Measurements from ENCODE around the gene PRDX5. TPM values are rescaled to one million over a fixed set of nuclear protein-coding genes. Genes with fewer than 3 reads are reported as not detected.
A peak's percentile ranks its signal among the peaks of the same experiment; 100 is the strongest.

Gene PRDX5
- total and polyA plus RNA-seq, 2 experiments from 2014 or later, result 212 to 312 TPM

GRCh38 chr11:64352995-64353714 is 35.2 kb downstream of the PRDX5 start:
- Mint-ChIP-seq H3K27me3 (ENCODE audit: insufficient read depth, low read depth, poor library complexity) (peaks cover 14% of the 10 kb centered on the region), H3K36me3 (ENCODE audit: low read depth) (no peaks in the 10 kb centered on the region), H3K4me1 (peaks cover 16% of the 10 kb centered on the region), H3K4me3 (no peak overlapping the region), H3K27ac (no peak overlapping the region), H3K9me3 (no peaks in the 10 kb centered on the region)
- TF ChIP-seq ZNF331 (CRISPR knock-in tag; IDR thresholded peaks at IDR 0.05; ENCODE audit: low read depth) (no peak), NANOG (IDR thresholded peaks at IDR 0.05; ENCODE audit: borderline replicate concordance) (no peak), STAT1 (IDR thresholded peaks at IDR 0.05; ENCODE audit: unreplicated experiment) (no peak)
- Histone ChIP-seq H3F3A (replicated peaks; ENCODE audit: low read depth) (0 out of 2 replicates have a peak, but pooled peaks cover 6% of the 10 kb centered on the region), H4K20me1 (replicated peaks; ENCODE audit: insufficient read depth) (no peaks in the 10 kb centered on the region), H3K27ac (ENCODE audit: low read depth) (no peak overlapping the region), H3K4me3 (no peak overlapping the region), H3K27me3 (ENCODE audit: insufficient read depth) (0 out of 2 replicates have a peak, but pooled peaks cover 3% of the 10 kb centered on the region), H3K36me3 (ENCODE audit: insufficient read depth) (no peaks in the 10 kb centered on the region), H3K79me2 (replicated peaks; ENCODE audit: insufficient read depth) (no peaks in the 10 kb centered on the region), H3K4me2 (no peak overlapping the region), H3K4me1 (ENCODE audit: insufficient read depth) (peaks cover 7% of the 10 kb centered on the region; the same call in 1 of the 2 replicates), H3K9me2 (ENCODE audit: insufficient read depth) (no peaks in the 10 kb centered on the region), H2AFZ (no peak overlapping the region)
- ATAC-seq, result no peak
- DNase-seq (ENCODE audit: low spot score), result no peak

- no peak overlapping the region for H3K4me2 ChIP-seq
- no peak overlapping the region for H3K27ac Mint-ChIP-seq
- H3K36me3 Mint-ChIP-seq (ENCODE audit: low read depth), result no peaks in the 10 kb centered on the region
- H3K9me3 Mint-ChIP-seq, result no peaks in the 10 kb centered on the region
- no peaks in the 10 kb centered on the region for H3K9me2 ChIP-seq (ENCODE audit: insufficient read depth)
- no peaks in the 10 kb centered on the region for H3K79me2 ChIP-seq (replicated peaks; ENCODE audit: insufficient read depth)
- no peak overlapping the region for H2AFZ ChIP-seq
- no peak for TF ChIP-seq NANOG (IDR thresholded peaks at IDR 0.05; ENCODE audit: borderline replicate concordance)
- no peak for TF ChIP-seq ZNF331 (CRISPR knock-in tag; IDR thresholded peaks at IDR 0.05; ENCODE audit: low read depth)
- no peak for TF ChIP-seq EZH2 (IDR thresholded peaks at IDR 0.05; ENCODE audit: low read depth, unreplicated experiment)
- H3K4me3 Mint-ChIP-seq, result no peak overlapping the region
- peaks cover 13% of the 10 kb centered on the region for H3K27me3 Mint-ChIP-seq (ENCODE audit: insufficient read depth, low read depth, poor library complexity)
- 0 out of 2 replicates have a peak, but pooled peaks cover 3% of the 10 kb centered on the region for H3K27me3 ChIP-seq (ENCODE audit: insufficient read depth)
- peaks cover 12% of the 10 kb centered on the region; the same call in 1 of the 2 replicates for H3K4me1 ChIP-seq (ENCODE audit: insufficient read depth)
- DNase-seq (ENCODE audit: low spot score) (no peak), ATAC-seq (no peak)
- H3F3A ChIP-seq (replicated peaks; ENCODE audit: low read depth), result 0 out of 2 replicates have a peak, but pooled peaks cover 6% of the 10 kb centered on the region
- no peak overlapping the region for H3K27ac ChIP-seq (ENCODE audit: low read depth)
- H3K36me3 ChIP-seq (ENCODE audit: insufficient read depth), result no peaks in the 10 kb centered on the region
- H4K20me1 ChIP-seq (replicated peaks; ENCODE audit: insufficient read depth), result no peaks in the 10 kb centered on the region
- H3K4me1 Mint-ChIP-seq, result peaks cover 16% of the 10 kb centered on the region
- H3K4me3 ChIP-seq, result no peak overlapping the region
These were observed 36.0 kb downstream of the PRDX5 start for GRCh38 chr11:64353715-64354506.

- H3F3A ChIP-seq (replicated peaks; ENCODE audit: low read depth), result 0 out of 2 replicates have a peak, but pooled peaks cover 7% of the 10 kb centered on the region
- H3K4me3 ChIP-seq, result 0 out of 2 replicates have a peak overlapping the region, but pooled peaks have one; percentile 30
- peaks cover 20% of the 10 kb centered on the region for H3K27me3 Mint-ChIP-seq (ENCODE audit: insufficient read depth, low read depth, poor library complexity)
- H3K36me3 Mint-ChIP-seq (ENCODE audit: low read depth), result no peaks in the 10 kb centered on the region
- H2AFZ ChIP-seq, result no peak overlapping the region
- no peaks in the 10 kb centered on the region for H3K36me3 ChIP-seq (ENCODE audit: insufficient read depth)
- H3K4me1 ChIP-seq (ENCODE audit: insufficient read depth), result peaks cover 14% of the 10 kb centered on the region; the same call in 1 of the 2 replicates
- 0 out of 2 replicates have a peak, but pooled peaks have one; percentile 4 for TF ChIP-seq CREB1 (CRISPR knock-in tag; IDR thresholded peaks at IDR 0.05; ENCODE audit: low read depth)
- TF ChIP-seq STAT1 (IDR thresholded peaks at IDR 0.05; ENCODE audit: unreplicated experiment), result no peak
- TF ChIP-seq CTCF (conservative IDR thresholded peaks at IDR 0.05; ENCODE audit: low read depth in 2 of 2), result peak; percentile 76 to 95
- H3K4me1 Mint-ChIP-seq, result peaks cover 25% of the 10 kb centered on the region
- peak overlapping the region; percentile 70 for H3K4me2 ChIP-seq
- H3K27ac ChIP-seq (ENCODE audit: low read depth), result no peak overlapping the region
- peaks cover 9% of the 10 kb centered on the region; the same call in 1 of the 2 replicates for H3K27me3 ChIP-seq (ENCODE audit: insufficient read depth)
- H3K9me3 Mint-ChIP-seq, result no peaks in the 10 kb centered on the region
- DNase-seq (ENCODE audit: low spot score) (peak; percentile 91), ATAC-seq (peak; percentile 39)
- H3K4me3 Mint-ChIP-seq, result no peak overlapping the region
- no peaks in the 10 kb centered on the region for H3K9me2 ChIP-seq (ENCODE audit: insufficient read depth)
- no peaks in the 10 kb centered on the region for H4K20me1 ChIP-seq (replicated peaks; ENCODE audit: insufficient read depth)
- peak overlapping the region; percentile 80; the same call in 1 of the 2 replicates for H3K27ac Mint-ChIP-seq
- H3K79me2 ChIP-seq (replicated peaks; ENCODE audit: insufficient read depth), result no peaks in the 10 kb centered on the region
These were observed 37.4 kb downstream of the PRDX5 start for GRCh38 chr11:64355078-64355940.
